OCI-LY1 (cell line): ENCODE results near the gene FAM20C.

Source experiments
- CTCF ChIP-seq: fragments of 200-600 bp; sonication (generic), shearing (Covaris generic); IDR thresholded peaks from 2 replicates; pipeline ENCODE4 v1.5.1; 2017; ENCODE audit warnings: mild to moderate bottlenecking, antibody characterized with exemption, low read length, moderate library complexity, mixed read lengths
- EZH2 ChIP-seq: fragments of 200-600 bp; sonication (generic), shearing (Covaris generic); IDR thresholded peaks from 2 replicates; pipeline ENCODE4 v1.8.0; 2017; ENCODE audit warnings: borderline replicate concordance, mixed run types, mild to moderate bottlenecking, antibody characterized with exemption, low read length, moderate library complexity, mixed read lengths

DNA sequence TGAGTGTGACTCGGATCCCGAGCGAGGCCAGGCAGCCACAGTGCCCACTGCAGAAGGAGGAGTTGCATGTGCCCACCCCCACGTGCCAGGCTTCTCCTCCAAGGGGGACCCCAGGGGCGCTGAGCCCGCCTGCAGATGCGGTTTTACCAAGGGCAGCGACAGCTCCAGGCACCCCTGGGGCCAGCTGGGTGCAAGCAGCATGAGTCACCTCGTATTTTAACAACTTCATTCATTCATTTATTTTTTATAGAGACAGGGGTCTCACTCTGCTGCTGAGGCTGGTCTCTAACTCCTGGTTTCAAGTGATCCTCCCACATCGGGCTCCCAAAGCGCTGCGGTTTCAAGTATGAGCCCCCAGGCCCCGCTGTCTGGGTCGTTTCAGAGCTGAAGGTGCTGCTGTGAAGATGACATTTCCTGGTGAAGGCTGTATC lies 96.3 kb downstream of the FAM20C start:
- TF ChIP-seq CTCF: no peak
- no peak for TF ChIP-seq EZH2
